GM10248 (cell line): ENCODE results near the gene TBX2.

Experiments
- CTCF ChIA-PET: fragments of 300-600 bp; sonication (Branson Sonifier 250); formaldehyde crosslinking; extraction: SDS; loops from one replicate; lab custom pipeline; 2021; ENCODE audit warnings: antibody characterized with exemption; lab: Yijun Ruan, JAX
- POLR2A ChIA-PET: fragments of 350-650 bp; sonication (Branson Sonifier 250); formaldehyde crosslinking; extraction: SDS; loops from one replicate; lab custom pipeline; 2020; ENCODE audit warnings: antibody characterized with exemption; lab: Yijun Ruan, JAX
- DNase-seq: peaks from one replicate; pipeline ENCODE4 v3.0.0; 2012; ENCODE audit errors: extremely low spot score
- TF ChIP-seq, protein P1 (sequence below): IDR thresholded peaks from 2 replicates; pipeline ENCODE4 v1.5.1; 2012; ENCODE audit warnings: mild to moderate bottlenecking, low read depth; ENCODE audit errors: extremely low read depth, missing control alignments, control extremely low read depth

Gene TBX2

DNA sequence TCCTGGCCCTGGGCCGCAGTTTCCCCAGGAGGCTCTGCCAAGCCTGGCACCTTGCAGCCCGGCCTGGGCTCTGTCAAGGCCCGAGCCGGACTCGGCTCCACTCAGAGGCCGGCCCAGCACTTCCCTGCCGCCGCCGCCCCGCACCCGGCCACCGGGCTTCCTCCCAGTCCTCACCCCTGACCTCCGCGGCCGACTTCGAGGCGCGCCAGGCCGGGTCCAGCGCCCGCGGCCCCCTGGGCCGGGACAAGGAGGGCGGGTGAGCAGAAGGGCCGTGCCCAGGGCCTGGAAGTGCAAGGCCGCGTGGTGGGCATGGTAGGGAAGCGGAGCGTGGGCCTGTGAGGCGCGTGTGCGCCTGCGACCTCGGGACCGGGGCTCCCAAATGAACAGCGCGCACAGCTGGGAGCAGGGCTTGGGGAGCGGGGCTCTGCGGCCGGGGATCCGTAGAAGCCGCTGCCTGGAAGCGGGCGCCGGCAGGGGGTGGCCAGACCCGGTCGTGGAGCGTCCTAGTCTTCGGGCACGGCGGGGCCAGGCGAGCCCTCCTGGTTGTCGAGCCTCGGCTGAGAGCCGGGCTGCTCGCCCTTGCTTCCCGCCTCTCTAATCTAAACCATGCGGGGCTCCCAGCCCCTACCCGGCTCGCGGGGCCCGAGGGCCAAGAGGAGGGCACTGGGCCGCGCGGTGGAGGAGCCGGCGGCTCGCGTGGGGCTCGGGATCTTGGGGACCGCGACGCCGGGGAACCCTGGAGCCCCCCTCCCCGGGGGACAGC lies 52.1 kb downstream of the TBX2 start:
- no peak for DNase-seq
- POLR2A ChIA-PET, result no interaction called here
- CTCF ChIA-PET, result no interaction called here
- TF ChIP-seq, protein P1, sequence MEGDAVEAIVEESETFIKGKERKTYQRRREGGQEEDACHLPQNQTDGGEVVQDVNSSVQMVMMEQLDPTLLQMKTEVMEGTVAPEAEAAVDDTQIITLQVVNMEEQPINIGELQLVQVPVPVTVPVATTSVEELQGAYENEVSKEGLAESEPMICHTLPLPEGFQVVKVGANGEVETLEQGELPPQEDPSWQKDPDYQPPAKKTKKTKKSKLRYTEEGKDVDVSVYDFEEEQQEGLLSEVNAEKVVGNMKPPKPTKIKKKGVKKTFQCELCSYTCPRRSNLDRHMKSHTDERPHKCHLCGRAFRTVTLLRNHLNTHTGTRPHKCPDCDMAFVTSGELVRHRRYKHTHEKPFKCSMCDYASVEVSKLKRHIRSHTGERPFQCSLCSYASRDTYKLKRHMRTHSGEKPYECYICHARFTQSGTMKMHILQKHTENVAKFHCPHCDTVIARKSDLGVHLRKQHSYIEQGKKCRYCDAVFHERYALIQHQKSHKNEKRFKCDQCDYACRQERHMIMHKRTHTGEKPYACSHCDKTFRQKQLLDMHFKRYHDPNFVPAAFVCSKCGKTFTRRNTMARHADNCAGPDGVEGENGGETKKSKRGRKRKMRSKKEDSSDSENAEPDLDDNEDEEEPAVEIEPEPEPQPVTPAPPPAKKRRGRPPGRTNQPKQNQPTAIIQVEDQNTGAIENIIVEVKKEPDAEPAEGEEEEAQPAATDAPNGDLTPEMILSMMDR, result no peak

DNA sequence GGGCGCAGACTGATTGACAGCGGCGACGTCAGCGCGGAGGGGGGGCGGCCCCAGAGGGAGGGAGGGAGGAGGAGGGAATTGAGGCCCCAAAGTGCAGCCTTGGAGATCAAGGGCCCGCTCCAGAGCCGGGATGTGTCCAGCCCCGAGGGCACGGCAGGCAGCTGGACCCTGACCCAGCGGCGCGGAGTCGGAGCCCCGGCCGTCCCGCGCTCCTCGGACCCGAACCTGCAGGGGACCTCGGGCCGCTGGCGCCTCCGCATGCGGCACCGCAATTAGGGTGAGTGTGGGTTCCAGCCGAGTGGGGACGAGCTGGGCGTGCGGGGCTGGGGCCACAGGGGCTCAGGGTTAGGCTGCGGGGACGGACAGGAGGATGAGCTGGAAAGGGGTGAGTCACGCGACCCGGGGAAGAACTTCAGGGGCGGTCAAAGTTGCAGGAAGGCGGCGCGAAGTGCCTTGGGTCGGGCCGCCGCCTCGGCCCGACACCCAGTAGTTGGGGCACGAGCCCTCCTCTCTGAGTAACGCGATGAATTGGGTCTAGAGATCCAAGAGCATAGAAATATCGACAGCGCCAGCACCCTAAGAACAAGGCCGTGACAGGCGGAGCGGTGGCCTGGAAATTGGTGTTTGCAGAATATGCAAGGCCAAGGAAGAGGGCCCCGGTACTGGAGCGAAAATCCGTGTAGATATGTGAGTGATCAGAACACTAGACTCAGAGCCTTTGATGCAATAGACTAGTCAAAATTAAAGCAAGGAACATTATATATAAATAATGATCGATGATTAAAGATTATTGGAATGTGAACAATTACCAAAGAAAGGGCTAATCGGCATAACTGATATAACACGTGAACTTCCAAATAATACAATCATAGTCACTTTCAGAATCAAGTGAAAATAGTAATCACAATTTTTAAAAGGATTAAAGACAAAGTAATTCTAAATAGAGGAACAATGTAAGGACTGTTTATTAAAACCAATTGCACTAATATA lies 53.0 kb downstream of the TBX2 start, which contains the start of gene TBX4:
TBX4 (plus strand) TSS at position 122 of the 990 bp plus-strand sequence. CDS start 4,069 bp downstream, outside the sequence.
- TF ChIP-seq, protein P1, result no peak
- DNase-seq, result no peak
- CTCF ChIA-PET, result no interaction called here
- POLR2A ChIA-PET, result no interaction called here

GRCh38 chr17:61453566-61454380 lies 54.1 kb downstream of the TBX2 start:
- ChIA-PET POLR2A (no interaction called here), CTCF (no interaction called here)
- DNase-seq, result no peak

DNA sequence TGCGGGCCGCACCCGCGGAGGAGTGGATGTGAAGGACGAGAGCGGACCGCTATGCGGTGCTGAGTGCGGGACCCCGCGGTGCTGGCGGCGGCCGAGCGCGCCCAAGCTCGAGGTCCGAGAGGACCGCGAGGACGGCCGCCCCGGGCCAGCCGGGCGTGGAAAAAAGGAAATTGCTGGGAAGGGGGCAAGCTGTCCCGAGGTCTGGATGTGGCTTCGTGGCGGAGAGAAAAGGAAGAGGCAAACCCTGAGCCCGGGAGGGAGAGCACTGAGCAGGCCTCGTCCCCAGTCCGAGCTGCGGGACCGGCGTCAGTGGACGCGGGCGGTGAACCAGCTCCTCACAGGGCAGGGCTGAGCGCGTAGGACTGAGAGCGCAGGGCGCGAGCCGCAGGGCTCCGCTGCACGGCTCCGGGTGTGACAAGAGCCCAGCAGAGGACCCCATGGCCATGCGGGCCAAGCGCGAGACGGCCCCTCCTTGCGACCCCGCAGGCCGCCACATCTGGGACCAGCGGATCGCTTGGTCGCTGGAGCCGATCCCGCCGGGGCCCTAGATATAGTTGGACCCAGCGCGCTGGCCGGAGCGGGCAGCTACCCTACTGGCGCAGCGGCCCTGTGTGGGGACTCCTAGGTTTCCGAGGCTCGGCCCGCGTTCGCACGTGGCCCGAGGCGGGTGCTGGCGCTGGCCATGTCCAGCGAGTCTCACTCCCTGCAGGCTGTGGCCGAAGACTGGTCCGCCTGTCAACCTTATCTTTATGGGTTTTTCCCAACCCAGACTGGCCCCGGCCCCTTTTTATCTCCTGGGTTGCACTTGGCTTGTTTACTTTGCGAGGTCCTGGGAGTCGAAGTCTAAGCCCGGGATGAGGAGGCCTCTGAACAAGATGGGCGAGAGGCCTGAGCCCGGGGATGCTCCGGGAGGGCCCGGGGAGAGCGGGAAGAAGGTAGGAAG lies 55.0 kb downstream of the TBX2 start:
- no peak for DNase-seq
- ChIA-PET CTCF (no interaction called here), POLR2A (no interaction called here)
- TF ChIP-seq, protein P1, result no peak

More at GRCh38 chr17:61453566-61454380, 54.1 kb downstream of the TBX2 start:
- TF ChIP-seq, protein P1, result no peak

GRCh38 chr17:61455324-61456060 lies 55.8 kb downstream of the TBX2 start:
- ChIA-PET CTCF (no interaction called here), POLR2A (no interaction called here)
- no peak for DNase-seq
- TF ChIP-seq, protein P1, result no peak
